Epidermal melanocyte (primary cell): ENCODE data around the gene ST8SIA5.
"Not testable (repeated sequence)": the region's sequence is repeated elsewhere in the genome, so short reads cannot be mapped to it uniquely, and the experiment has no call there.

ENCODE experiments used
- DNase-seq: peaks from one replicate; pipeline ENCODE4 v3.0.0; 2011; ENCODE audit warnings: low spot score; ENCODE audit not compliant: insufficient read length

ST8SIA5 gene, protein sequence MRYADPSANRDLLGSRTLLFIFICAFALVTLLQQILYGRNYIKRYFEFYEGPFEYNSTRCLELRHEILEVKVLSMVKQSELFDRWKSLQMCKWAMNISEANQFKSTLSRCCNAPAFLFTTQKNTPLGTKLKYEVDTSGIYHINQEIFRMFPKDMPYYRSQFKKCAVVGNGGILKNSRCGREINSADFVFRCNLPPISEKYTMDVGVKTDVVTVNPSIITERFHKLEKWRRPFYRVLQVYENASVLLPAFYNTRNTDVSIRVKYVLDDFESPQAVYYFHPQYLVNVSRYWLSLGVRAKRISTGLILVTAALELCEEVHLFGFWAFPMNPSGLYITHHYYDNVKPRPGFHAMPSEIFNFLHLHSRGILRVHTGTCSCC

DNA sequence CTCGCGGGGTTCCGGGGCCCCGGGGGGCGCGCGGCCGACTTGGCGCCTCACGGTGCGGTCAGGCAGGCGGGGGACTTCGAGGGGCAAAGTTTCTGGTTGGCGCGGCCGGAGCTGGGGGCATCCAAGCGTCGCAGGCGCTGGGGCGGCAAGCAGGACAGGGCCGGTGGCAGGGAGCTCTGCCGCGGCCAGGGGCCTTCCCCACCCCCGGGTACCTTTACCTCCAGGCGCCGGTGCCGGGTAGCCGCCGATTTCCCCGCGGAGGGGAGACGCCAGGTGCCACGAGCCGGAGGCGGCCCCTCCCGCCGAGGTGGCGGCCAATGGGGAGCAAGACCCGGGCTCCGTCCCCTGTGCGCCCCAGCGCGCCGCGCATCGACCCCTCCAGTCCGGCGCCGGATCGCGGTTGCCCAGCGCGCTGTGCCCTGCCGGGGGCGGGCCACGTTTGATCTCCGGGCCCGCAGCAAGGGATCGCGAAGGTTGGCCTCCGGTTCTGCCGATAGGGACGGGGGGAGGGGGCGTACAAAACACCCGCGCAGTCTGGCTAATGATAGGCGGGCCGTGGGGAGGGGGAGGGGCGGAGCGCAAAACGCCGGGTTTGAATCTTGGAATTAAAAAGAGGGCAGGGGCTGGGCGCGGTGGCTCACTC is at the start of gene ST8SIA5:
Gene ST8SIA5, minus strand, starts transcription at position 495 of the 643 bp plus-strand sequence. CDS start 545 bp downstream, outside the sequence.
- DNase-seq = no peak

DNA sequence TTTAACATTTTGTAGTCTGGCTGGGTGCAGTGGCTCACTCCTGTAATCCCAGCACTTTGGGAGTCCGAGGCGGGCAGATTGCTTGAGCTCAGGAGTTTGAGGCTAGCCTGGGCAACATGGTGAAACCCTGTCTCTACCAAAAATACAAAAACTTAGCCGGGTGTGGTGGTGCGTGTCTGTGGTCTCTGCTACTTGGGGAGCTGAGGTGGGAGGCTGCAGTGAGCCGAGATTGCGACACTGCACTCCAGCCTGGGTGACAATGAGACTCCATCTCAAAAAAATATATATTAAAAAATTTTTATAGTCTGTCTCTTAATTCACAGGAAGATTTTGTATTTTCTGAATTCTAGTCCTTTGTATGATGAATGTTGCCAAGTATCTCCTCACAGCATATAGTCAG is 39.1 kb upstream of the ST8SIA5 start:
- not testable (repeated sequence) for DNase-seq

GRCh38 chr18:46794607-46795006 is 37.8 kb upstream of the ST8SIA5 start:
- DNase-seq = no peak

GRCh38 chr18:46793565-46793964 is 36.7 kb upstream of the ST8SIA5 start:
- DNase-seq = no peak

DNA sequence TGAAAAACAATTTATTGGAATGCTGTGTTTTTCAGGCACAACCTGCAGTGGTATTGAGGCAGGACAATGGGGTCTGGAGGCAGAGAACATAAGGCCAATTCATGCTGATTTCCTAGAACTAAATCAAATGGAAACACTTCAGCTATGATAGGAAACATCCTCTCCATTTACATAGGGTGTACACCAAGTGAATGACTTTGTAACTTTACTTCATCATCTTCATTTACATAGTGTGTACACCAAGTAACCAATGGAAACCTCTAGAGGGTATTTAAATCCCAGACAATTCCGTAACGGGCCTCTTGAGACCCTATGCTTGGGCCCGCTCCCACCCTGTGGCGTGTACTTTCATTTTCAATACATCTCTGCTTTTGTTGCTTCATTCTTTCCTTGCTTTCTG is 32.2 kb upstream of the ST8SIA5 start:
- no peak for DNase-seq

DNA sequence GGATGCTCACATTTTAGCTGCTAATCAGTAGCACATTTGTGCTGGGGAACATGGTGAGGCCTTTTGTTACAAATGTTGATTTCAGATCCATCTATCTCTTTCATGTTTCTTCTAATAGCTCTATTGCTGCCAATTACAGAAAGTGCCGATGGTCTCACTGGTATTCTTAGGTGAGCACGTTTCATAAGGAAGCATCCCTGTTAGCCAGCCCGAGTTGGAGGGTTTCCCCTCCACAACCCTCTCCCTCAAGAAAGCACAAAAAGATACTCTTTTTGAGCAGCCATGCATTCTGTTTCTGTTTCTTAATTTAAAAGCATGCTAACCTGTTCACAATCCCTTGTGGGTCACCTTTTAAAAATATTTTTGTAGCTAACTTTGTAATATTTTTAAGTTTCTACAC is 30.8 kb upstream of the ST8SIA5 start:
- DNase-seq = no peak

- no peak for DNase-seq
Measured at GRCh38 chr18:46772357-46772756, 15.5 kb upstream of the ST8SIA5 start.

GRCh38 chr18:46771141-46771540 is 14.3 kb upstream of the ST8SIA5 start:
- no peak for DNase-seq

- DNase-seq = no peak
Measured at GRCh38 chr18:46770708-46771107, 13.9 kb upstream of the ST8SIA5 start.

- DNase-seq = no peak
Measured at GRCh38 chr18:46768166-46768921, 11.5 kb upstream of the ST8SIA5 start.

- no peak for DNase-seq
Measured at GRCh38 chr18:46767217-46767616, 10.4 kb upstream of the ST8SIA5 start.

GRCh38 chr18:46764586-46764985 is 7.7 kb upstream of the ST8SIA5 start:
- DNase-seq = no peak

DNA sequence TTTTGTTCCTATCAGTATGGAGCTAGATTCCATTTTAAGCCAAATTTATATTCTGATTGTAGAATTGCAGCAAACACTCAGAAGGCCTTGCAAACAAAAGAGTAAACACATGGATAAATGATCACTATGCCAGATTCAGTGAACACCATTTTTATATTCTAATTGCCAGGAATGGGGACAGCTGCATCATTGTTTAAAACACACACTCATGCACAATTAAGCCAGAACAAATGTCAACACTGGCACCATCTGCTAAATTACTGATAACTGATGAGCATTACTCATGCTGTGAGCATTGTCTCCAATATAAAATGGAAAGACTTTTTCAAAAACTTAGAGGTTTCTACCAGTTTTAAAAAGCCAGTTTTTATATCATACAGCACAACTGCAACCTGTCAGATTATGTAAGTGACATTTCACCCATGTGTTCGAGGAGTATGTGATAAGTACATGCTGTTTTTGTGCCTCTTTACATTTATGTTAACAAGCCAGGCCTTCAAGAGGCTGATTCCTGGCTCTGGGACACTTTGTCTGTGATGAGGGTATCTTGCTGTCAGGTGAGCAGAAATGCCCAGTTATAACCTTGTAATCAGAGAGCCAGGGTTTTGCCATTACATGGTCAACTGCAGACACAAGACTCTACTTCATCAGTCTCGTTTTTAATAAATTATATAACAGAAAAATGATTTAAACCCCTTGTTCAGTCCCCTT is 4.4 kb upstream of the ST8SIA5 start:
- no peak for DNase-seq

DNA sequence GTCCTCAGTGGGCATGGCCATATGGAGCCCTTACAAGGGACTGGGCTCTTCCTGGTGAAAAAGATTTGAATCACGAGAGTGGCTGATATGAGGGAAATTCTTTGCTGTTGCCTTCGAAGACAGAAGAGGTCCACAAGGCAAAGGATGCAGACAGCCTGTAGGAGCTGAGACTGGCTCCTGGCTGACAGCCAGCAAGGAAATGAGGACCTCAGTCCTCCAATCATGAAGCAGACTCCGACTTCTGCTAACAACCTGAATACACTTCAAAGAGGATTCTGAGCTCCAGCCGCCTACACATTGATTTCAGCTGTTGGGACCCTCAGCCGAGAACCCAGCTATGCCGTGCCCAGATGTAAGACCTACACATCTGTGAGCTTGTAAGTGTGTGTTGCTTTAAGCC is 3.0 kb upstream of the ST8SIA5 start:
- no peak for DNase-seq

DNA sequence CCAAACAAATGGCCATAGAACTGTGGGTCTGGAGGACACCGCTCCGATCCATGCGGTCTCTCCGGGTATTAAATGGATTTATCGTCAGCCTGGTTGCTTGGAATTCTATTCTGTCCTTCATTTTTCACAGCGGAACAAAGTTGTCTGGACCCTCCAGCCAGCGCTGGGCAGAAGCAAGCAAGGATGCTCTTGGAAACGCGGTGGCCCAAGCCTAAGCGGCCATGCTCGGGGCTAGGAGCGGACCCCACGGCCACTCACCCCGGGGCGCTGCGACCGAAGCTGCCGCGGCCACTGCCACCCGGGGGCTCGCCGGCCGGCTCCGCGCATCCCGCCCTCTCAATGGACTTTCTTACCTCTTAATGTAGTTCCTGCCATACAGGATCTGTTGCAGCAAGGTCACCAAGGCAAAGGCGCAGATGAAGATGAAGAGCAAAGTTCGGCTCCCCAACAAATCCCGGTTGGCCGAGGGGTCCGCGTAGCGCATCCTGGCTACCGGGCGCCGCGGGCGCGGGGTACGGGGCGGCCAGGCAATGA is 761 bp downstream of the ST8SIA5 start:
- DNase-seq = no peak

DNA sequence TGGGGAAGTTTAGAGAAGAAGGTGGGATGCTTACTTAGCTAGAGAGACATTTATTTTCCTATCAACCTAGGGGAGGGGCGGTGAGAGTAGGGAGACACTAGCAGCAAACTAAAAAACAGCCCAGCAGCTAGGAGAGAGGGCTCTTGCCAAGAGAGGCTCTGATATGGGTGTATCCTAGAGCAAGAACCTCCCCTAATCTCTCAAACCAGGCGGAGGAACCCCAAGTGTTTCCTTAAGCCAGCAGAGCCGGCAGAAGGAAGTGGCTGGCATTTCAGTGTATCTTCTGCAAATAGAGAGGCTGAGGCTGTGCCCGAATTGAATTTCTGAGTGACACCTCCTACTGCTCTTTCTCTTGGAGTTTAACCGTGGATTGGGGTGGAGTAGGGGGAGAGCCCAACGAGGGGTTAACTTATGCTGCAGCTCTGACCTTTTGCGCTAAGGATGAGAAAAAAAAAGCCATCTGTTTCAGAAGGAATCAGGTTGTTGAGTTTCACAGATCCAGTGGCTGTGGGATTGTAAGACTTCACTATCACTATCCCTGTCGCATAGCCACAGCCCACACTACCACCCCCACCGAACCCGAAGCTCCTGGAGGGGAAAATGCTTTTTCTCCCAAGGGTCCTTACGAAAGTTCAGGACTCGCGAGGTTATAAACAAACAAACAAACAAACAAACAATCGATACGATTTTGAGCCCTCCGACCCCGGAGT is 1.4 kb downstream of the ST8SIA5 start:
- no peak for DNase-seq

GRCh38 chr18:46754661-46755292 is 2.1 kb downstream of the ST8SIA5 start:
- no peak for DNase-seq

DNA sequence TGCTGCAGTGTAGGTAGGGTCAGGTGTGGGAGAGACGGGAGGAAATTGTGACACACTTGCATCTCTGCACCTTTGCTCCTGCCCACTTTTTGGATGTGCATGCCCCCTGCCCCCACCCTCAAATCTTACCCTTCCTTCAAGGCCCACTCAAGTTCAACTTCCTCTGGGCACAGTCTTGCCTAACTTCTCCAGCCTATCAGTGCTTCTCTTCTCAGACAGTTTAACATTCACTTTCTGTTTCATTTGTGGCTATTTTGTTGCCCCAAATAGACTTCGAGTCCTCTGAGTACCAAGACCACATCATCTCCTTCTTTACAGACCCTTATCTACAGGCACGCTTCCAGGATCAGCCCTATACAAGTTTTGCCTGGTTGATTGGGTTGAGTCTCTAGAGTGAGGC is 2.7 kb downstream of the ST8SIA5 start:
- DNase-seq = no peak

- no peak for DNase-seq
Measured at GRCh38 chr18:46751882-46752281, 5.0 kb downstream of the ST8SIA5 start.

GRCh38 chr18:46750626-46751025 is 6.2 kb downstream of the ST8SIA5 start:
- DNase-seq = no peak
